ENCODE measurements around the gene MEFV. TPM values are rescaled to one million over a fixed set of nuclear protein-coding genes. Genes with fewer than 3 reads are reported as not detected.

MEFV gene, protein sequence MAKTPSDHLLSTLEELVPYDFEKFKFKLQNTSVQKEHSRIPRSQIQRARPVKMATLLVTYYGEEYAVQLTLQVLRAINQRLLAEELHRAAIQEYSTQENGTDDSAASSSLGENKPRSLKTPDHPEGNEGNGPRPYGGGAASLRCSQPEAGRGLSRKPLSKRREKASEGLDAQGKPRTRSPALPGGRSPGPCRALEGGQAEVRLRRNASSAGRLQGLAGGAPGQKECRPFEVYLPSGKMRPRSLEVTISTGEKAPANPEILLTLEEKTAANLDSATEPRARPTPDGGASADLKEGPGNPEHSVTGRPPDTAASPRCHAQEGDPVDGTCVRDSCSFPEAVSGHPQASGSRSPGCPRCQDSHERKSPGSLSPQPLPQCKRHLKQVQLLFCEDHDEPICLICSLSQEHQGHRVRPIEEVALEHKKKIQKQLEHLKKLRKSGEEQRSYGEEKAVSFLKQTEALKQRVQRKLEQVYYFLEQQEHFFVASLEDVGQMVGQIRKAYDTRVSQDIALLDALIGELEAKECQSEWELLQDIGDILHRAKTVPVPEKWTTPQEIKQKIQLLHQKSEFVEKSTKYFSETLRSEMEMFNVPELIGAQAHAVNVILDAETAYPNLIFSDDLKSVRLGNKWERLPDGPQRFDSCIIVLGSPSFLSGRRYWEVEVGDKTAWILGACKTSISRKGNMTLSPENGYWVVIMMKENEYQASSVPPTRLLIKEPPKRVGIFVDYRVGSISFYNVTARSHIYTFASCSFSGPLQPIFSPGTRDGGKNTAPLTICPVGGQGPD
- total RNA-seq (0.58 TPM), polyA plus RNA-seq (0.80 TPM)

DNA sequence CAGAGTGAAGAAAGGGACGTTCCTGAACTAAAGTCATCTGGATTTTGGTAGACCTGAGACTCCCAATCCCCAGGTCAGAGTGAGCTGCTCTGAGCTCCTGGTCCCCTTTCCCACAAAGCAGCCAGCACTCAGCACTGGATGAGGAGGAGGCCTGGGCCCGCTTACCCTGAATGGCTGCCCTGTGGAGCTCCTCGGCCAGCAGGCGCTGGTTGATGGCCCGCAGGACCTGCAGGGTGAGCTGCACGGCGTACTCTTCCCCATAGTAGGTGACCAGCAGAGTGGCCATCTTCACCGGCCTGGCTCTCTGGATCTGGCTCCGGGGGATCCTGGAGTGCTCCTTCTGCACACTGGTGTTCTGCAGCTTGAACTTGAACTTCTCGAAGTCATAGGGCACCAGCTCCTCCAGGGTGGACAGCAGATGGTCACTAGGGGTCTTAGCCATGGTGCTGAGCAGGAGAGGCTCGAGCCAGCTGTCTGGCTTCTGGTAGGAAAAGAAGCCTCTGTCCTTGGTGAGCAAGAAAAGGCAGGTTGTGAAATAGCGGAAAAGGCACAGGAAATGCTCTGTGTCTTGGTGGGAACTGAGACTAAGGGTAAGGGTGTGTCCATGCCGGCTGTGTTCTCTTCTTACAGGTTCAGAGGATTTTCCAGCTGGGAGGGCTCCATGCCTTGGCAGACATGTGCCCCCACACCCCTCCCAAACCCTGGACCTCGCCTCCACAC is at the start of gene MEFV:
MEFV (minus strand) TSS at position 488 of the 720 bp plus-strand sequence; CDS start at position 442, 46 bp downstream.
- DNase-seq (ENCODE audit: extremely low spot score), result no peak
- Histone ChIP-seq H3K4me3 (ENCODE audit: low read depth, low read length) (no peak within 1 kb of the TSS), H3K27ac (ENCODE audit: low read depth) (no peak within 1 kb of the TSS), H3K36me3 (ENCODE audit: insufficient read depth) (no peaks in the 10 kb centered on the region), H3K4me1 (ENCODE audit: insufficient read depth) (no peaks in the 10 kb centered on the region)
- WGBS, result 76% methylated on average over 14 of the region's 14 CpGs

DNA sequence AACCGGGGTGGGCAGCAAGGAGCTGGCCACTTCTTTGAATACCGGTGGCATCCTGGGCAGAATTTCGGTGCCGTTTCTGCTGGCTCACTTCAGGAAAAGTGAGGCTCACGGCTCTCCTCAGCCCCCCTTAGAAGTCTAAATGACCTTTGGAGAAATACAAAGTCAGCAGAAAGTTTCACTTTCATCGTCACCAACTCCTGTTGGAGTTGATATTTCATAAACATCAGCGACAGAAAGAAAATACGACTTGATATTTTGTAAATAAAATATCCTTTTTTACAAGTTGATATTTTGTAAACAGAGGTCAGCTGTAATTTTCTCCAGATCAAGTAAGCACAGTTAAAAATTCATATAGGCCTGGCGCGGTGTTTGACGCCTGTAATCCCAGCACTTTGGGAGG is 49.6 kb upstream of the MEFV start:
- H3K36me3 ChIP-seq (ENCODE audit: insufficient read depth), result peaks cover 4% of the 10 kb centered on the region
- no peak overlapping the region for H3K27ac ChIP-seq (ENCODE audit: low read depth)
- H3K4me3 ChIP-seq (ENCODE audit: low read depth, low read length), result peak overlapping the region; percentile 64
- H3K4me1 ChIP-seq (ENCODE audit: insufficient read depth), result peaks cover 1% of the 10 kb centered on the region
- WGBS, result 58% methylated on average over 11 of the region's 11 CpGs
- DNase-seq (ENCODE audit: extremely low spot score), result no peak

DNA sequence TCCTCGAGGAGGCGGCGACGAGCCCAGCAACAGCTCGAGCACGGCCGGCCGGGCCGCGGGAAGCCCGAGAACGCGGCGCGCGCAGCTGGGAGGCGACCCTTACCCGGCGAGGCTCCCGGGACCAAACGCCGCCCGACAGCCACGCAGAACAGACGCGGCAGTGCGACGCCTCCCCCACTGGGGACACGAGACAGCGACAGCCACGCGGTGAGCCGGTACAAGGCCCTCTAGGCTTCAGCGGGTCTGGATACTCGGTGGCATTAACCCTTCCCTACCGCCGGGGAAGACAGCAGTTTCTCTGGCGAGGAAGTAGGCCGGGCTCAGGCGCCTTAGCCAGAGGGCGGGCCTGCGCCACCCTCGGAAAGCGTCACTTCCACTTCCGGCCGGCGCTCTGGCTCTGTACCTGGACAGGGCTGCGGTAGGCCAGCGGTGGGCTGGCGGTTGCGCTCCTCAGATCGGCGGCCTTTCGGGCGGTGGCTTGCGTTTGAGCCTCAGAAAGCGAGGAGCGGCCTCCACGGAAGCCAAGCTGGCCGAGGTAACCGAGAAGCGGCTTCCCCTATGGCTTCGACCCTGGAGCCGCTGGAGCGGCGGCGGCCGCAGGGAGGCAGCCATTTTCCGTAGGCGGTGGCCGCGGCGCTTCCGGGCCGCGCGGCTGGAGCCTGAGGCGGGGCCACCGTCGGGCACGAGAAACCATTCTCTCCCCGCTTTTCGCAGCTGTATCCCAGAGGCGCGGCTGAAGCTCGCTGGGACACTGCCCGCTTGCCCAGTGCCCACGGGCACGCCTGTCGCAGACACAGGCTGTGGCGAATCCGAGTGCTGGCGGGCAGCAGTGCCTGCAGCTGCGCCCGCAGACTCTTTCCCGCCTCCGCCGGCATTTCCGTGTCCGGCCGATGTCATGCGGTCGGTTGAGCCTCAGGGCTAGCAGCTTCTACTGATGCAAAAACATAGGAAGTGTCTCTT is 49.0 kb upstream of the MEFV start, which contains the start of the genes TIGD7 and ZNF75A:
TIGD7 (minus strand) TSS at position 322 of the 960 bp plus-strand sequence. CDS start 4,816 bp downstream, outside the sequence.
ZNF75A (plus strand) TSS at position 389 of the 960 bp plus-strand sequence. CDS start 2,932 bp downstream, outside the sequence.
- peaks cover 4% of the 10 kb centered on the region for H3K36me3 ChIP-seq (ENCODE audit: insufficient read depth)
- WGBS, result under 1% methylated on average over 103 of the region's 103 CpGs

DNA sequence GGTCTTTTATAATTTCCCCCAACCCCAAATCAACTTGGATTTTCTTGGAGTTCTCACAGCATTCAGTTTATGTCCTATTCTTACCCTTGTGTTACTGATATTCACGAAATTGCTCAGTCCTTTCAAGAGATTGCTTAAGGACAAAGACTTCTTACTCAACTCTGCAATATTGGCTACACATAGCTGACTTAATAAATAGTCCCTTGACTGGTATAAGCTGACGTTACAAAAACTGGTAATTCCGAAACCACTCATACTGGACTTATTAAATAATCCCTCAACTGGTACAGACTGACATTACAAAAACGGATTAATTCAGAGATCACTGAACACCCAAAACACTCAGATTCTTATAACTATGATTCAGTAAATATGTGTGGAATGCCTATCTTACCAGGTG is 47.9 kb upstream of the MEFV start:
- no peak overlapping the region for H3K4me3 ChIP-seq (ENCODE audit: low read depth, low read length)
- WGBS, result 70% methylated on average over 4 of the region's 4 CpGs
- no peak for DNase-seq (ENCODE audit: extremely low spot score)
- peaks cover 1% of the 10 kb centered on the region for H3K4me1 ChIP-seq (ENCODE audit: insufficient read depth)
- peaks cover 4% of the 10 kb centered on the region for H3K36me3 ChIP-seq (ENCODE audit: insufficient read depth)
- H3K27ac ChIP-seq (ENCODE audit: low read depth), result no peak overlapping the region

More for the DNA sequence above, 49.0 kb upstream of the MEFV start, which contains the start of the genes TIGD7 and ZNF75A:
- peak; percentile 75 for DNase-seq (ENCODE audit: extremely low spot score)
- Histone ChIP-seq H3K27ac (ENCODE audit: low read depth) (peak within 1 kb of the TSS; percentile 79), H3K4me3 (ENCODE audit: low read depth, low read length) (peak within 1 kb of the TSS; percentile 64), H3K4me1 (ENCODE audit: insufficient read depth) (peaks cover 1% of the 10 kb centered on the region)

DNA sequence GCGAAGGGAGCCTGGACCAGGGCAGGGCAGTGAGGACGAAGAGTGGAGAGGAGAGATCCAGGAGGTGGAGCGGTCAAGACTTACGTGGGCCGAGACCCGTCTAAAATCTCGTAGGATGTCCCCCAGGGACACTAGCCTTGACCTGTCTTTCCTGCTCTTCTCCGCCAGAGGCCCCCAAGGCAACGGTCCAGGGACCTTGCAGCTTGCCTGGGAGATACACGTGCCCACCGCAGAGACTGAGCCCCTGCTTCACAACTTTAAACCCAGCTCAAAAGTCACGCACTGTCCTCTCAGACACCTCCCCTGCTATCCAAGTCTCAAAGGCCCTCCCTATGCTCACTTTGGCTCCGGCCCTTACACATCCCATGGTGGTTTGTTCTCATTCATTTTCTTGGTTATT is 39.4 kb upstream of the MEFV start:
- Histone ChIP-seq H3K4me3 (ENCODE audit: low read depth, low read length) (no peak overlapping the region), H3K36me3 (ENCODE audit: insufficient read depth) (no peaks in the 10 kb centered on the region), H3K27ac (ENCODE audit: low read depth) (no peak overlapping the region), H3K4me1 (ENCODE audit: insufficient read depth) (no peaks in the 10 kb centered on the region)
- no peak for DNase-seq (ENCODE audit: extremely low spot score)
- 62% methylated on average over 13 of the region's 13 CpGs for WGBS

DNA sequence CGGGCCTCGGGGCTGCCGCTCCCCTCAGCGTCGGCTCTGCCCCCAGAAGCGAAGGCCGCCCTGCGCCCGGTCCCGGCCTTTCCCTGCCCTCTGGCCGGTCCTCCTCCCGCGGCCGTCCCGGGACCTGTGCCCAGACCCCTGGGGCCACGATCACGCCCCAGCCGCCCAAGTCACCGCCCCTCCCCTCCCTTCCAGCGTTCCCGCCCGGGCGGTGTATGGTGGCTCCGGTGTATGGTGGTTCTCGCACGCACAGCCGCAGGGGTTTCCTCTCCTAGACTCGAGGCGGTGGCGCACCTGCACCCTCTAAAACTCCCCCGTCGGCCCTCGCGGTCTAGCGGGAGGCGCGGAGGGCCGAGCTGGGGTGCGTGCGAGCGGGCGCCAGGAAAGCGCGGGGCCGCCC is 38.8 kb upstream of the MEFV start:
- no peak overlapping the region for H3K27ac ChIP-seq (ENCODE audit: low read depth)
- no peak overlapping the region for H3K4me3 ChIP-seq (ENCODE audit: low read depth, low read length)
- no peak for DNase-seq (ENCODE audit: extremely low spot score)
- peaks cover 3% of the 10 kb centered on the region for H3K36me3 ChIP-seq (ENCODE audit: insufficient read depth)
- H3K4me1 ChIP-seq (ENCODE audit: insufficient read depth), result no peaks in the 10 kb centered on the region
- WGBS, result 27% methylated on average over 45 of the region's 45 CpGs

DNA sequence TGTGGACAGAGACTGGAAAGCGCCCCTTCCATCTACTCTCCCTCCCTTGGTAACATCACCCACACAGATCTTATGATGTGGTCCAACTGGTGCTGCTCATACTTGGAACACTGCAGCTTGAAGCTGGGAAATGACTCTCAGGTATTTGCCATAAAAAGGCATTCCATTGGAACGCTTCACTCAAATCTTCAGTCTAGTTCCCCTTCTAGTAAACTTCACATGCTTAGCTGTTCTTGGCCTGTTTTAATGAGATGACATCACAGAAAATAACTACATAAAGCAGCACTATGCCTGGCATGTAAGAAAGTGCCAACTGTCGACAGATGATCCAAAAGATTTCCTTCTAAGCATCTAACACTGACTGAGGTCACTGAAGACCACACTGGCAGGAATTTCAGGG is 36.2 kb upstream of the MEFV start:
- H3K36me3 ChIP-seq (ENCODE audit: insufficient read depth), result peaks cover 15% of the 10 kb centered on the region
- no peak overlapping the region for H3K4me3 ChIP-seq (ENCODE audit: low read depth, low read length)
- 91% methylated on average over 3 of the region's 3 CpGs for WGBS
- no peak overlapping the region for H3K27ac ChIP-seq (ENCODE audit: low read depth)
- no peak for DNase-seq (ENCODE audit: extremely low spot score)
- no peaks in the 10 kb centered on the region for H3K4me1 ChIP-seq (ENCODE audit: insufficient read depth)

DNA sequence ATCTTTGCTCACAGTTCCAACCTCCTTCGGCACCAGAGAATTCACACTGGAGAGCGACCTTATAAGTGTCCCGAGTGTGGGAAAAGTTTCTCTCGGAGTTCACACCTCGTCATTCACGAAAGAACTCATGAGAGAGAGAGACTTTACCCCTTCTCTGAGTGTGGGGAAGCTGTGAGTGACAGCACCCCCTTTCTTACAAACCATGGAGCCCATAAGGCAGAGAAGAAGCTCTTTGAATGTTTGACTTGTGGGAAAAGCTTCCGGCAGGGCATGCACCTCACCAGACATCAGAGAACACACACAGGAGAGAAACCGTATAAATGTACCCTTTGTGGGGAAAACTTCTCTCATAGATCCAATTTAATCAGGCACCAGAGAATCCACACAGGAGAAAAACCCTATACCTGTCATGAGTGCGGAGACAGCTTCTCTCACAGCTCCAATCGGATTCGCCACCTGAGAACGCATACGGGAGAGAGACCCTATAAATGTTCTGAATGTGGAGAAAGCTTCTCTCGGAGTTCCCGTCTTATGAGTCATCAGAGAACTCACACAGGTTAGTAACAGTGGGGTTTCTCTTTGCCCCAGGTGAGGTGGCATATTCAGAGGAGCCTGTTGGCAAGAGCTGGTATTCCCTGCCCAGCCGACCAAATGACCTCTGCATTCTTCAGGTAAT is 33.7 kb upstream of the MEFV start:
- DNase-seq (ENCODE audit: extremely low spot score), result no peak
- Histone ChIP-seq H3K4me1 (ENCODE audit: insufficient read depth) (no peaks in the 10 kb centered on the region), H3K4me3 (ENCODE audit: low read depth, low read length) (no peak overlapping the region), H3K36me3 (ENCODE audit: insufficient read depth) (peaks cover 22% of the 10 kb centered on the region), H3K27ac (ENCODE audit: low read depth) (no peak overlapping the region)
- WGBS, result 99% methylated on average over 16 of the region's 16 CpGs

DNA sequence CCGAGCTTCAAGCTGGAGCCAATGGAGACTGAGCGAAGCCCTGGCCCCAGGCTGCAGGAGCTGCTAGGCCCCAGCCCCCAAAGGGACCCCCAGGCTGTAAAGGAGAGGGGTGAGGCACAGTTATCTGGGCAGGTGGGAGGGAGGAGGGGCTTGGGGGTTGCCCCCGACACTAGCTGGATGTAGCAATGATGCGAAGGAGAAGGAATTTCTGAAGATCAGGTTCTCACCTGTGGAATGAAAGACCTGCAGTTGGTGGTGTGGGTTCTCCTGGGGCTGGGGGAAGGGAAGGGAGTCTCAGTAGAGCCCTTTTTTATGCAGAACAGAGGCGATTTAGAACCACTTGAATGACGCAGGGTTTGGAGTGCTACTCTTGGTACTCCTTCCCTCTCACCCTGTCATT is 28.7 kb upstream of the MEFV start:
- Histone ChIP-seq H3K4me3 (ENCODE audit: low read depth, low read length) (no peak overlapping the region), H3K27ac (ENCODE audit: low read depth) (no peak overlapping the region), H3K36me3 (ENCODE audit: insufficient read depth) (peaks cover 19% of the 10 kb centered on the region), H3K4me1 (ENCODE audit: insufficient read depth) (no peaks in the 10 kb centered on the region)
- no peak for DNase-seq (ENCODE audit: extremely low spot score)
- 88% methylated on average over 6 of the region's 6 CpGs for WGBS

DNA sequence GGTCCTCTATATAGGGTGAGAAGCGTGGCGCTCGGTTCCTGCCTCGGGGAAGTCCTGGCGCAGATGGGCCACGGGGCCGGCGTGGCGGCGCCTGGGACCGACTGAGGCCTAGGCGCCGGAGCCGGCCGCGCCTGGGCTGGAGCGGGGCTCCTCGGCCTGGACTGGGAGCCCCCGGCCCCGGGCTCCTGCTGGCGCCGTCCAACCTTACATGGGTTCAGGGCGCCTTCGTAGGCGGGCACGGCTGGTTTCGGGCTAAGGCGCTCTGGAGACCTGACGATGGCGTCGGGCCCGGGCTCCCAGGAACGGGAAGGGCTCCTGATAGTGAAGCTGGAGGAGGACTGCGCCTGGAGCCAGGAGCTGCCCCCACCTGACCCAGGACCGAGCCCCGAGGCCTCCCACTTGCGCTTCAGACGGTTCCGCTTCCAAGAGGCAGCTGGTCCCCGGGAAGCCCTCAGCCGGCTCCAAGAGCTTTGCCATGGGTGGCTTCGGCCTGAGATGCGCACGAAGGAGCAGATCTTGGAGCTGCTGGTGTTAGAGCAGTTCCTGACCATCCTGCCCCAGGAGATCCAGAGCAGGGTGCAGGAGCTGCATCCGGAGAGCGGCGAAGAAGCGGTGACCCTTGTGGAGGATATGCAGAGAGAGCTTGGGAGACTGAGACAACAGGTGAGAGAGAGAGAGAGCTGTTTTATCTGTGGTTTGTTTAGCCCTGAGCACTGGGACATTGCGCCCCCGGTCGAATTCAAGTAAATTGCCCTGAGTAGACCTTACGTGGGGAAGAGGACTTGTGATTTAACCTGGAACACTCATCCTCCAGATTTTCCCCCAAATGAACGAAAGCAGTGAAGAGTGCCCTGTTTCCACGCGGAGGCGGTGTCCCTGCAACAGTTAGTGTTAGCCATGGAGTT is 27.4 kb upstream of the MEFV start:
- H3K36me3 ChIP-seq (ENCODE audit: insufficient read depth), result peaks cover 10% of the 10 kb centered on the region
- 4% methylated on average over 56 of the region's 56 CpGs for WGBS
- DNase-seq (ENCODE audit: extremely low spot score), result no peak
- H3K4me3 ChIP-seq (ENCODE audit: low read depth, low read length), result peak overlapping the region; percentile 83
- H3K27ac ChIP-seq (ENCODE audit: low read depth), result peak overlapping the region; percentile 88
- no peaks in the 10 kb centered on the region for H3K4me1 ChIP-seq (ENCODE audit: insufficient read depth)

DNA sequence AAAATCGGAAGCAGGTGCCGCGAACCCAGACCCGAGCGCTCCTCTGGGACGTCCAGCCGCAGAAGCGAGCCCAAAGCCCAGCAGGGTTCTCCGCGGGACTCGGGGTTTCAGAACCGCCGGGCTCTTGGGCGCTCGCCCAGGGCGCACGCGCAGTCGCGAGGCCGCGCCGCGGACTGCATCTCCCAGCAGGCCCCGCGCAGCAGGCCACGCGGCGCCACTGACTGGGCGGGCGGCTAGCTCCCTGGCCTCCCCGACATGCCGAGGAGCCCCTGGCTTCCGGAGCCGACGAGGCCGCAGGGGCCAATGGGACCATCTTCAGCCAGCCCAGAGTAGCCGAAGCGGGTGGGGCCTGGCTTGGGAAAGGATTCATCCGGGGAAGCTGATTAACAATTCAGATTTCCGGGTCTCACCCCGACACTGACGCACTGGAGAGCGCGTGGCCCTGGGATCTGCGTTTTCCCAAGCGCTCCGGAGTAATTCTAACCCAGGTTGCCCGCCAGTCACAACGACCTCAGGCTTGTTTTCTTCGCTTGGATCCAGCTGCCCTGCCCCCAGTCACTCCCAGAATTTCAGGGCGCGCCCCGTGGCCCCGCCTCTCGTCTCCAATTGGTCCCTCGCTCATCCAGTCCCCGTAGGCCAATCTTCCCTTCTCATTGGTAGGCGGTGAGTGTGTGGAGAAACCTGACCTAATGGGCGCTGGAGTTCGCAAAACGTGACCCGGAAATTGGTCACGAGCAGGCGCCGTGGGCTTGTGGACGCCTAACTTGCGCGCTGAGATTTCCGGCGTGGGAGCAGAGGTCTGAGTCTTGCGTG is 26.5 kb upstream of the MEFV start, which contains the start of gene ZNF263:
ZNF263 (plus strand) TSS at position 762 of the 813 bp plus-strand sequence. CDS start 328 bp downstream, outside the sequence.
- peaks cover 7% of the 10 kb centered on the region for H3K36me3 ChIP-seq (ENCODE audit: insufficient read depth)
- under 1% methylated on average over 72 of the region's 72 CpGs for WGBS
- DNase-seq (ENCODE audit: extremely low spot score), result peak; percentile 98
- no peaks in the 10 kb centered on the region for H3K4me1 ChIP-seq (ENCODE audit: insufficient read depth)
- peak within 1 kb of the TSS; percentile 83 for H3K4me3 ChIP-seq (ENCODE audit: low read depth, low read length)
- H3K27ac ChIP-seq (ENCODE audit: low read depth), result peak within 1 kb of the TSS; percentile 99

All from urinary bladder (tissue), 4 donors.